ENCODE measurements around the gene FAM174C.

The FAM174C gene

GRCh38 chr19:1321539-1321938 lies 46.2 kb downstream of the FAM174C start:
- no peak for DNase-seq (ENCODE audit: low read depth in 2 of 2)

- DNase-seq (ENCODE audit: low read depth in 2 of 2), result no peak
These were observed 47.1 kb downstream of the FAM174C start for GRCh38 chr19:1322198-1322981.

GRCh38 chr19:1324249-1324805 lies 49.0 kb downstream of the FAM174C start:
- DNase-seq (ENCODE audit: low read depth in 2 of 2), result no peak

- no peak for DNase-seq (ENCODE audit: low read depth in 2 of 2)
These were observed 49.7 kb downstream of the FAM174C start for GRCh38 chr19:1324806-1325567.

- DNase-seq (ENCODE audit: low read depth in 2 of 2), result no peak
These were observed 50.4 kb downstream of the FAM174C start for GRCh38 chr19:1325568-1326294.

- DNase-seq (ENCODE audit: low read depth in 2 of 2), result no peak
These were observed 51.8 kb downstream of the FAM174C start for GRCh38 chr19:1327125-1327524.
